ENCODE data around the gene LEMD1. TPM values are rescaled to one million over a fixed set of nuclear protein-coding genes. Genes with fewer than 3 reads are reported as not detected.

Gene LEMD1
- total RNA-seq, 2 donors from 2014 or later = not detected

GRCh38 chr1:205432116-205432515 is 10.3 kb upstream of the LEMD1 start:
- 53% methylated on average over 2 of the region's 2 CpGs for WGBS, 2 donors
- Histone ChIP-seq H3K4me3 (no peak overlapping the region), H3K27ac (no peak overlapping the region), H3K27me3 (no peaks in the 10 kb centered on the region), H3K36me3 (replicated peaks in 1 of 2; ENCODE audit: insufficient read depth in 1 of 2, low read depth in 2 of 2) (no peaks in the 10 kb centered on the region), H3K9me3 (no peaks in the 10 kb centered on the region), H3K4me1 (peaks cover 9% of the 10 kb centered on the region)
- ATAC-seq = no peak
- TF ChIP-seq POLR2A (IDR thresholded peaks at IDR 0.05) (no peak), CTCF (IDR thresholded peaks at IDR 0.05) (no peak)
- intact Hi-C loops (cut with DNase I) = no loop called here
- DNase-seq = no peak

GRCh38 chr1:205430696-205431305 is 8.9 kb upstream of the LEMD1 start:
- no peaks in the 10 kb centered on the region for H3K27me3 ChIP-seq

GRCh38 chr1:205429762-205430695 is 8.2 kb upstream of the LEMD1 start:
- Histone ChIP-seq H3K9me3 (no peaks in the 10 kb centered on the region), H3K27me3 (no peaks in the 10 kb centered on the region), H3K4me1 (peaks cover 9% of the 10 kb centered on the region), H3K27ac (no peak overlapping the region), H3K4me3 (peak overlapping the region; percentile 9 to 29), H3K36me3 (replicated peaks in 1 of 2; ENCODE audit: insufficient read depth in 1 of 2, low read depth in 2 of 2) (no peaks in the 10 kb centered on the region)
- intact Hi-C loops (cut with DNase I) = no loop called here
- no peak for DNase-seq
- WGBS, 2 donors = 57 to 69% methylated on average over 23 to 29 of the region's 29 CpGs
- TF ChIP-seq CTCF (IDR thresholded peaks at IDR 0.05) (no peak), POLR2A (IDR thresholded peaks at IDR 0.05) (no peak)
- no peak for ATAC-seq

More at GRCh38 chr1:205430696-205431305, 8.9 kb upstream of the LEMD1 start:
- Histone ChIP-seq H3K9me3 (no peaks in the 10 kb centered on the region), H3K36me3 (replicated peaks in 1 of 2; ENCODE audit: insufficient read depth in 1 of 2, low read depth in 2 of 2) (no peaks in the 10 kb centered on the region), H3K27ac (no peak overlapping the region), H3K4me1 (peaks cover 9% of the 10 kb centered on the region), H3K4me3 (peak overlapping the region; percentile 9 to 29)
- intact Hi-C loops (cut with DNase I) = no loop called here
- DNase-seq (peak; percentile 61 to 79 (median 71)), ATAC-seq (peak; percentile 77)
- TF ChIP-seq POLR2A (IDR thresholded peaks at IDR 0.05) (no peak), CTCF (IDR thresholded peaks at IDR 0.05) (peak; percentile 69 to 96 (median 84))
- WGBS, 2 donors = 4 to 6% methylated on average over 27 to 32 of the region's 32 CpGs

GRCh38 chr1:205424901-205425600 is 3.2 kb upstream of the LEMD1 start:
- TF ChIP-seq CTCF (IDR thresholded peaks at IDR 0.05) = no peak
- no peaks in the 10 kb centered on the region for H3K27me3 ChIP-seq
- WGBS, 2 donors = 42 to 55% methylated on average over 8 of the region's 8 CpGs
- no peaks in the 10 kb centered on the region for H3K36me3 ChIP-seq (replicated peaks in 1 of 2; ENCODE audit: insufficient read depth in 1 of 2, low read depth in 2 of 2)
- H3K27ac ChIP-seq = no peak overlapping the region
- H3K4me1 ChIP-seq = no peaks in the 10 kb centered on the region
- no peak overlapping the region for H3K4me3 ChIP-seq
- DNase-seq = no peak
- intact Hi-C loops (cut with DNase I) = no loop called here
- H3K9me3 ChIP-seq = no peaks in the 10 kb centered on the region
- no peak for ATAC-seq
